Epidermal melanocyte (primary cell): ENCODE results near the gene FAM219B.
"Not testable (repeated sequence)": the region's sequence is repeated elsewhere in the genome, so short reads cannot be mapped to it uniquely, and the experiment has no call there.

Experiments used
- DNase-seq: peaks from one replicate; pipeline ENCODE4 v3.0.0; 2011; ENCODE audit warnings: low spot score; ENCODE audit not compliant: insufficient read length

The FAM219B gene

GRCh38 chr15:74906450-74907162 is at the start of gene FAM219B:
Gene FAM219B, minus strand, starts transcription at chr15:74906851. Its CDS starts 51 bp downstream, at chr15:74906800.
- peak; percentile 93 for DNase-seq

GRCh38 chr15:74955796-74956647 is 49.4 kb upstream of the FAM219B start:
- no peak for DNase-seq

- DNase-seq = no peak
These were observed 48.4 kb upstream of the FAM219B start for GRCh38 chr15:74955017-74955416.

GRCh38 chr15:74954515-74954914 is 47.9 kb upstream of the FAM219B start:
- no peak for DNase-seq

- no peak for DNase-seq
These were observed 44.4 kb upstream of the FAM219B start for GRCh38 chr15:74951006-74951405.

- DNase-seq = peak; percentile 69
These were observed 43.6 kb upstream of the FAM219B start for GRCh38 chr15:74950078-74950908.

- DNase-seq = peak; percentile 70
These were observed 31.1 kb upstream of the FAM219B start, which contains the start of gene COX5A for GRCh38 chr15:74937590-74938371. Gene COX5A, minus strand, starts transcription at chr15:74938073. Its CDS starts 59 bp downstream, at chr15:74938014.

- DNase-seq = no peak
These were observed 30.6 kb upstream of the FAM219B start for GRCh38 chr15:74937272-74937589.

GRCh38 chr15:74935193-74935592 is 28.5 kb upstream of the FAM219B start:
- DNase-seq = not testable (repeated sequence)

GRCh38 chr15:74933573-74933972 is 26.9 kb upstream of the FAM219B start:
- DNase-seq = no peak

GRCh38 chr15:74928771-74929198 is 22.1 kb upstream of the FAM219B start:
- no peak for DNase-seq

- DNase-seq = no peak
These were observed 17.9 kb upstream of the FAM219B start for GRCh38 chr15:74924525-74924924.

GRCh38 chr15:74920456-74920855 is 13.8 kb upstream of the FAM219B start:
- DNase-seq = no peak

- no peak for DNase-seq
These were observed 11.0 kb upstream of the FAM219B start for GRCh38 chr15:74917676-74918075.

- not testable (repeated sequence) for DNase-seq
These were observed 7.1 kb upstream of the FAM219B start for GRCh38 chr15:74913799-74914198.

- no peak for DNase-seq
These were observed 6.4 kb upstream of the FAM219B start for GRCh38 chr15:74913041-74913440.

GRCh38 chr15:74908635-74909034 is 2.0 kb upstream of the FAM219B start:
- no peak for DNase-seq

GRCh38 chr15:74907163-74907870 is 666 bp upstream of the FAM219B start:
- DNase-seq = no peak

GRCh38 chr15:74906067-74906449 is 593 bp downstream of the FAM219B start:
- no peak for DNase-seq

- DNase-seq = no peak
These were observed 2.4 kb downstream of the FAM219B start for GRCh38 chr15:74904190-74904805.
